Keratinocyte (primary cell): ENCODE data around the gene THBS1. TPM values are rescaled to one million over a fixed set of nuclear protein-coding genes. Genes with fewer than 3 reads are reported as not detected.

Experiments used
- DNase-seq: peaks from one replicate; pipeline ENCODE4 v3.0.0-alpha.2; 2011; ENCODE audit warnings: low read depth, missing footprints, low spot score
- FAIRE-seq: peaks from 2 replicates; lab custom pipeline; 2011; peaks lifted over from hg19 to GRCh38; lab: Jason Lieb, UNC
- H2AFZ ChIP-seq: 2 replicates; pipeline ENCODE4 v1.6.0; 2012; ENCODE audit warnings: low read length, control low read depth, inconsistent platforms; ENCODE audit not compliant: control insufficient read depth
- H3K27ac ChIP-seq: 2 replicates; pipeline ENCODE4 v1.5.1; 2011; ENCODE audit warnings: low read length; ENCODE audit not compliant: control insufficient read depth, insufficient read depth
- H3K27me3 ChIP-seq: 3 replicates; pipeline ENCODE4 v1.6.0; 2011; ENCODE audit warnings: low read length; ENCODE audit not compliant: control insufficient read depth, insufficient read depth; ENCODE audit errors: extremely low read depth
- H3K36me3 ChIP-seq, 2 experiments: 2 replicates in 1 of 2; 3 replicates in 1 of 2; pipeline ENCODE4 v1.5.1; 2011; ENCODE audit warnings: low read length in 2 of 2, mild to moderate bottlenecking in 1 of 2; ENCODE audit not compliant: control insufficient read depth in 2 of 2, insufficient read depth in 2 of 2; ENCODE audit errors: extremely low read depth in 1 of 2
- H3K4me1 ChIP-seq: 3 replicates; pipeline ENCODE4 v1.5.1; 2011; ENCODE audit warnings: low read length; ENCODE audit not compliant: control insufficient read depth, insufficient read depth; ENCODE audit errors: extremely low read depth
- H3K4me2 ChIP-seq: 3 replicates; pipeline ENCODE4 v1.6.0; 2011; ENCODE audit warnings: low read depth, low read length; ENCODE audit not compliant: control insufficient read depth, insufficient read depth; ENCODE audit errors: extremely low read depth
- H3K4me3 ChIP-seq, 3 experiments: fragments of 200-600 bp in 1 of 3; sonication (generic) in 1 of 3; 2 replicates in 2 of 3; 3 replicates in 1 of 3; pipeline ENCODE4 v1.5.1; 2011 to 2016; ENCODE audit warnings: low read length in 3 of 3, mild to moderate bottlenecking in 3 of 3, control low read depth in 2 of 3, inconsistent platforms in 1 of 3, low read depth in 1 of 3, mixed read lengths in 1 of 3, mixed run types in 1 of 3, moderate library complexity in 1 of 3; ENCODE audit not compliant: control insufficient read depth in 2 of 3, insufficient read depth in 2 of 3; ENCODE audit errors: extremely low read depth in 1 of 3
- H3K79me2 ChIP-seq: 2 replicates; pipeline ENCODE4 v1.6.0; 2012; ENCODE audit warnings: low read length; ENCODE audit not compliant: control insufficient read depth, insufficient read depth
- H3K9ac ChIP-seq: 3 replicates; pipeline ENCODE4 v1.6.0; 2011; ENCODE audit warnings: low read length; ENCODE audit not compliant: control insufficient read depth, insufficient read depth; ENCODE audit errors: extremely low read depth
- H3K9me1 ChIP-seq: 3 replicates; pipeline ENCODE4 v1.6.0; 2011; ENCODE audit warnings: low read length; ENCODE audit not compliant: control insufficient read depth, insufficient read depth; ENCODE audit errors: extremely low read depth
- H3K9me3 ChIP-seq: 2 replicates; pipeline ENCODE4 v1.5.1; 2012; ENCODE audit warnings: low read depth, low read length; ENCODE audit not compliant: control insufficient read depth
- H4K20me1 ChIP-seq: 3 replicates; pipeline ENCODE4 v1.6.0; 2011; ENCODE audit warnings: low read length; ENCODE audit not compliant: control insufficient read depth, insufficient read depth; ENCODE audit errors: extremely low read depth
- CTCF ChIP-seq, 3 experiments: IDR thresholded peaks in 1 of 3; conservative IDR thresholded peaks in 1 of 3; optimal IDR thresholded peaks in 1 of 3; 2 replicates in 2 of 3; 3 replicates in 1 of 3; pipeline versions ENCODE3 to v1.5.1; 2011; ENCODE audit warnings: low read length in 3 of 3, mild to moderate bottlenecking in 3 of 3, moderate library complexity in 2 of 3, control low read depth in 1 of 3, inconsistent platforms in 1 of 3; ENCODE audit not compliant: insufficient read depth in 2 of 3; ENCODE audit errors: extremely low read depth in 1 of 3
- EZH2 ChIP-seq: IDR thresholded peaks from one replicate; pipeline ENCODE4 v1.6.1; 2012; ENCODE audit warnings: inconsistent platforms, mild to moderate bottlenecking, low read length, moderate library complexity
- dilution Hi-C: fragments of 300-500 bp; cut with MboI; formaldehyde crosslinking; loops from one replicate; pipeline ENCODE4 v1.7.0; 2020; ENCODE audit warnings: low sequenced_read_pairs; ENCODE audit not compliant: extremely low pct_ligation_motif_present
- polyA plus RNA-seq, 5 experiments: library from polyadenylated mRNA; depleted of rRNA in 3 of 5; stranded (reverse) in 3 of 5; stranded (forward) in 1 of 5; unstranded in 1 of 5; fragments of >200 nt; gene quantifications; 1 replicate in 1 of 5; 2 replicates in 3 of 5; 3 replicates in 1 of 5; pipeline versions ENCODE4 v1.2.1 to v1.2.3, GENCODE V29; 2011 to 2012; ENCODE audit warnings: missing spikeins in 2 of 5, low read depth in 1 of 5, low replicate concordance in 1 of 5

Gene THBS1
- polyA plus RNA-seq, 1 donor (not counting 4 experiments of a cell fraction or from before 2014, with no cell fraction given) = 789 TPM

- H3K27me3 ChIP-seq = no peaks in the 10 kb centered on the region
- peak overlapping the region; percentile 92 for H2AFZ ChIP-seq
- no peaks in the 10 kb centered on the region for H4K20me1 ChIP-seq
- no peak overlapping the region for H3K4me3 ChIP-seq
- H3K4me1 ChIP-seq = peaks cover 37% of the 10 kb centered on the region
- no peak for TF ChIP-seq CTCF (optimal IDR thresholded peaks at IDR 0.05 in 1 of 3, IDR thresholded peaks at IDR 0.05 in 1 of 3, conservative IDR thresholded peaks at IDR 0.05 in 1 of 3; ENCODE audit: extremely low read depth in 1 of 3, insufficient read depth in 2 of 3, low read length in 3 of 3)
- TF ChIP-seq EZH2 = no peak
- H3K79me2 ChIP-seq = no peaks in the 10 kb centered on the region
- H3K36me3 ChIP-seq = no peaks in the 10 kb centered on the region
- dilution Hi-C loops = loop anchor here (25.0 kb wide), 1 partner anchor 117 kb away; no protein-coding TSS in a partner anchor
- no peaks in the 10 kb centered on the region for H3K9me1 ChIP-seq
- no peak overlapping the region for H3K4me2 ChIP-seq
- no peaks in the 10 kb centered on the region for H3K9me3 ChIP-seq
- DNase-seq (no peak), FAIRE-seq (peak; percentile 17)
- no peak overlapping the region for H3K27ac ChIP-seq
- H3K9ac ChIP-seq = no peak overlapping the region
Observed at GRCh38 chr15:39645138-39645975, 64.5 kb downstream of the THBS1 start.

GRCh38 chr15:39645976-39646257 is 65.0 kb downstream of the THBS1 start:
- Histone ChIP-seq H2AFZ (no peak overlapping the region), H3K9ac (no peak overlapping the region), H4K20me1 (no peaks in the 10 kb centered on the region), H3K27me3 (no peaks in the 10 kb centered on the region), H3K9me3 (no peaks in the 10 kb centered on the region), H3K27ac (no peak overlapping the region), H3K4me1 (peaks cover 31% of the 10 kb centered on the region), H3K36me3 (no peaks in the 10 kb centered on the region), H3K4me2 (no peak overlapping the region), H3K9me1 (no peaks in the 10 kb centered on the region), H3K4me3 (no peak overlapping the region), H3K79me2 (no peaks in the 10 kb centered on the region)
- DNase-seq = no peak
- FAIRE-seq = no peak
- no peak for TF ChIP-seq CTCF (optimal IDR thresholded peaks at IDR 0.05 in 1 of 3, IDR thresholded peaks at IDR 0.05 in 1 of 3, conservative IDR thresholded peaks at IDR 0.05 in 1 of 3; ENCODE audit: extremely low read depth in 1 of 3, insufficient read depth in 2 of 3, low read length in 3 of 3)
- dilution Hi-C loops = loop anchor here (25.0 kb wide), 1 partner anchor 116 kb away; no protein-coding TSS in a partner anchor
